B cell (primary cell): ENCODE results near the gene CFAP54.

Source experiments
- EZH2 ChIP-seq: IDR thresholded peaks from 2 replicates; pipeline ENCODE4 v1.6.1; 2012; ENCODE audit warnings: borderline replicate concordance, low read depth, mild to moderate bottlenecking, moderate library complexity, low read length; ENCODE audit not compliant: insufficient read depth, poor library complexity, severe bottlenecking
- TF ChIP-seq, protein P1 (sequence below): fragments of 200-600 bp; IDR thresholded peaks from one replicate; pipeline ENCODE4 v1.8.0; 2022; ENCODE audit warnings: antibody characterized with exemption, mild to moderate bottlenecking

- TF ChIP-seq, protein P1, sequence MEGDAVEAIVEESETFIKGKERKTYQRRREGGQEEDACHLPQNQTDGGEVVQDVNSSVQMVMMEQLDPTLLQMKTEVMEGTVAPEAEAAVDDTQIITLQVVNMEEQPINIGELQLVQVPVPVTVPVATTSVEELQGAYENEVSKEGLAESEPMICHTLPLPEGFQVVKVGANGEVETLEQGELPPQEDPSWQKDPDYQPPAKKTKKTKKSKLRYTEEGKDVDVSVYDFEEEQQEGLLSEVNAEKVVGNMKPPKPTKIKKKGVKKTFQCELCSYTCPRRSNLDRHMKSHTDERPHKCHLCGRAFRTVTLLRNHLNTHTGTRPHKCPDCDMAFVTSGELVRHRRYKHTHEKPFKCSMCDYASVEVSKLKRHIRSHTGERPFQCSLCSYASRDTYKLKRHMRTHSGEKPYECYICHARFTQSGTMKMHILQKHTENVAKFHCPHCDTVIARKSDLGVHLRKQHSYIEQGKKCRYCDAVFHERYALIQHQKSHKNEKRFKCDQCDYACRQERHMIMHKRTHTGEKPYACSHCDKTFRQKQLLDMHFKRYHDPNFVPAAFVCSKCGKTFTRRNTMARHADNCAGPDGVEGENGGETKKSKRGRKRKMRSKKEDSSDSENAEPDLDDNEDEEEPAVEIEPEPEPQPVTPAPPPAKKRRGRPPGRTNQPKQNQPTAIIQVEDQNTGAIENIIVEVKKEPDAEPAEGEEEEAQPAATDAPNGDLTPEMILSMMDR: no peak
- TF ChIP-seq EZH2: no peak
These were observed 181.0 kb downstream of the CFAP54 start for GRCh38 chr12:96670334-96670899.
